ENCODE data around the gene TUSC2.

GRCh38 chr3:50334339-50335075, 6.5 kb upstream of the TUSC2 start:
- TF ChIP-seq CTCF (IDR thresholded peaks at IDR 0.05 in 8 of 11, conservative IDR thresholded peaks at IDR 0.05 in 3 of 11) (no peak), POLR2A (IDR thresholded peaks at IDR 0.05) (no peak), POLR2AphosphoS5 (IDR thresholded peaks at IDR 0.05) (no peak)
